KBM-7 (cell line): ENCODE measurements around the gene PHIP.
"Not testable (repeated sequence)": the region's sequence is repeated elsewhere in the genome, so short reads cannot be mapped to it uniquely, and the experiment has no call there.

Experiments used
- DNase-seq: peaks from one replicate; pipeline ENCODE4 v3.0.0-alpha.2; 2015
- in situ Hi-C: fragments of 300-500 bp; cut with MboI; formaldehyde crosslinking; loops from 2 replicates; pipeline ENCODE4 v1.14.3; 2020; ENCODE audit warnings: low sequenced_read_pairs, low pct_unique_long_range_greater_than_20kb, mixed read lengths

Gene PHIP

DNA sequence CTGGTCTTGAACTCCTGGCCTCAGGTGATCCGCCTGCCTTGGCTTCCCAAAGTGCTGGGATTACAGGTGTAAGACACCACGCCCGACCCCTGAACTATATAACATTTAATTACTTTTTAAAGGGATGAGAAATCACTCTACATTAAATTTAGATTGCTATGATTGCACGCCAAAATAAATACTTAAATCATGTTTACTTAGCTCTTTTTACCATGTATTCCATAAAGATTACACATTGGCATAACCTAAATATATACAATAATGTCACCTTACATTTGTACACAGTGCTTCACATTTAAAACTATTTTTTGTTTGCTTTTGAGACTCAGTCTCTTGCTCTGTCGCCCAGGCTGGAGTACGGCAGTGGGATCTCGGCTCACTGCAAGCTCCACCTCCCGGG lies 124.3 kb downstream of the PHIP start:
- no peak for DNase-seq
- in situ Hi-C loops, result no loop called here

GRCh38 chr6:78952362-78952761 lies 125.7 kb downstream of the PHIP start:
- no peak for DNase-seq
- in situ Hi-C loops, result no loop called here

GRCh38 chr6:78948785-78949184 lies 129.3 kb downstream of the PHIP start:
- in situ Hi-C loops, result no loop called here

DNA sequence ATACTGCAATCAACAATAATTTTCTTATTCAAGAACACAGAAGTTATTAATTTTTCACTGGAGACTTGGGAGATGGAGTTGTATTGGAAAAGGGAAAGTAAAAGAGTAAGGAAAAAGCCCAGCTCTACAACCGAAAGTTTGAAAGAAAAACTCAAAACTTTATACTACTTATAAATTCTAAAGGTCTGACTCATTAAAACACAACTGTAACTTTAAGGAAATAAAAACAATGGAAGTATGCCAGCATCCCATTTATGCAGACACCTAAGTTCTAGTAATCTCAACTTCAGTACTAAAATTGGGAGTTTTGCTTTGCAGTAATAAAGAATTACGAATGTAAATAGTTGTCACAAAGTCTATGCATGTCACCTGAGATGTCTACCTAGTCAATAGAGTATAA lies 130.1 kb downstream of the PHIP start:
- in situ Hi-C loops, result no loop called here

More at GRCh38 chr6:78948785-78949184, 129.3 kb downstream of the PHIP start:
- DNase-seq, result no peak

DNA sequence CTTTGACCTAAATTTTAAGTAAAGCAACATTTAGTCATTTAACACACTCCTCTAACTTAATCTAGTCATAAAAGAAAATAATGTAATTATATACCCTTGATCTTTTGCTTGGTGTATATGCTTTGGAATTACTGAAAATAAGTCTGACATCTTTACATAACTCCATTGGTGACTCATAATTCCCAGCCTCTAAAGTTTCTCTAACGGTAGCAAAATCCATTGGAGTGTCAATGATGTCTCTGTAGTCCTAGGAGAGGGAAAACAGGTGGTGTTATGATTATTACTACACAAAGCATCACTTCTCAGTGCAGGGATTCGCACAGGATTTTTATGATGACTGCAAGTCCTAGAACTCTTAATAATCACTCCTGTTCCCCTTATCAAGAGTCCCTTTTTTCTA lies 130.5 kb downstream of the PHIP start:
- DNase-seq, result no peak
- in situ Hi-C loops, result no loop called here

More for the DNA sequence above, 130.1 kb downstream of the PHIP start:
- no peak for DNase-seq

DNA sequence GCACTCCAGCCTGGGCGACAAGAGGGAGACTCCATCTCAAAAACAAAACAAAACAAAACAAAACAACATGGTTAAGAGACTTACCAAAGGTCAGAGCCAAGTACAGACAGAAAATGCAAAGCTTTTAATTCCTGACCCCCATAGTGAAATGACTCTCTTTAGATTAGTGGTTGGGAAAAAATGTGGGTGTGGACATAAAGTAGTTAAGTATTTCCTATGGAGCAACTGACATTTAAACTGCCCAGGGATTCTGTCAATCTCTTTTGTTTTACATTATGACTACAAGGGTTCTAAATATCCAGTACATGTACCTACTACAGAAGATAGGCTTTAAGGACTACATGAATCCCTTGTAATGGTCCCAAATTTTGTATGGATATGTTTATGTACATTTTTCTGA lies 135.6 kb downstream of the PHIP start:
- no peak for DNase-seq
- in situ Hi-C loops, result no loop called here

GRCh38 chr6:78936515-78936914 lies 141.5 kb downstream of the PHIP start:
- in situ Hi-C loops, result no loop called here
- DNase-seq, result no peak

DNA sequence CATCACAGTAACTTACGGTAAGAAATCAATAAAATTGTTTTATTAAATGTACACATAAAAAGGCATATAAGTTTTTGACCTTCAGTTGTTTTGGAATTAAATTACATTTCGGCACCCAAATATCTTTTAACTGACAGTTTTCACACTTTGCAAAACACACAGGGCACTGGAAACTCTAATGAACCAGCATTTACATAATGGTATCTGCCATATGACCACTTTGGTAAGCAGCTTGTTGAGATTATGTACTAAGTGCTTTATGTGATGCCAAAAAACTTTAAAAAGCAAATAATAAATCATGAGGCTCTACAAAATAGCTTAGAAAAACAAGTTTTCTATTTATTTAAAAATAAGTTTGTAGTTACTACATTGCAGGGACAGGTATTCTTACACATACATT lies 142.5 kb downstream of the PHIP start:
- no peak for DNase-seq
- in situ Hi-C loops, result no loop called here

- no peak for DNase-seq
- in situ Hi-C loops, result no loop called here
Observed at GRCh38 chr6:78925317-78925716, 152.7 kb downstream of the PHIP start.

- in situ Hi-C loops, DNase-seq: not testable (repeated sequence)
Observed at GRCh38 chr6:78921168-78921567, 156.9 kb downstream of the PHIP start.

GRCh38 chr6:78917788-78918187 lies 160.3 kb downstream of the PHIP start:
- in situ Hi-C loops, result no loop called here
- DNase-seq, result no peak

- in situ Hi-C loops, result no loop called here
- no peak for DNase-seq
Observed at GRCh38 chr6:78916411-78916810, 161.6 kb downstream of the PHIP start.

- DNase-seq, result no peak
- in situ Hi-C loops, result no loop called here
Observed at GRCh38 chr6:78911218-78911940, 166.7 kb downstream of the PHIP start.

- DNase-seq, result no peak
- in situ Hi-C loops, result no loop called here
Observed at GRCh38 chr6:78910591-78911171, 167.4 kb downstream of the PHIP start.

DNA sequence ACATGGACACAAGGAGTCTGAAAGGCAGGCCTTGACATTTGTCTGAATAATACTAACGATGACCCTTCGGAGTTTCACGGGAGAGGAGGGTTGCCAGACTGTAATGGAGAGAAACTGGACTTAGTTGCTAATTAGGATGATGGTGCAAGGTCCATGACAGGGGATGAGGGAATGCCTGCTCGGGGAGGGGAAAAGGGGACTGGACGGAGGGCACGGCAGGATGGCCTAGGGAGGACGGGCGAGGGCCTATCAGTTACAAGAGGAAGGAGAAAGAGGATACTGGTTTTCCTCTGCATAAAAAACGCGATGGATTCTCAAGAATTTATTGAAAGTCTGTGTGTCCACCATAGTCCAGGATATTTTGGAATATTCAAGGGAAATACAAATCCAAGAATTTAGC lies 168.0 kb downstream of the PHIP start:
- no peak for DNase-seq
- in situ Hi-C loops, result no loop called here

- in situ Hi-C loops, result no loop called here
- peak; percentile 47 for DNase-seq
Observed at GRCh38 chr6:78909391-78909790, 168.7 kb downstream of the PHIP start.

DNA sequence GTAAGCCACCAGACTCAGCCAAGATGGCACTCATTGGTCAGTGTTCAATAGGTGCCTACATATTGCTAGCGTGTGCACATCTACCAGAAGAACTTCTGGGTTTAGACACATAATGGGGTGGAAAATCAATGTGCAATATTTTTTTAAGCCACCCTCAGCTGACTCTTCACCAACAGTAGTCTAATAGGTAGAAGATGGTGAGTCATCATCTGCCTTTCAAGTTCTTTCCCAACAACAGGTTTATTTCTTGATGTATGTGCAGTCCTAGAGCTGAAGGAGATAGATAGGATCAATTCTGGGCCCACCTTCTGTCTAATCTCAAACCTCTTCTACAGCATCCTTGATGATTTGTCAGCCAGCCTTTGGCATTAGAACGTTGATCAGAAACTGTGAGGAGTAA lies 169.4 kb downstream of the PHIP start:
- in situ Hi-C loops, result no loop called here
- no peak for DNase-seq

DNA sequence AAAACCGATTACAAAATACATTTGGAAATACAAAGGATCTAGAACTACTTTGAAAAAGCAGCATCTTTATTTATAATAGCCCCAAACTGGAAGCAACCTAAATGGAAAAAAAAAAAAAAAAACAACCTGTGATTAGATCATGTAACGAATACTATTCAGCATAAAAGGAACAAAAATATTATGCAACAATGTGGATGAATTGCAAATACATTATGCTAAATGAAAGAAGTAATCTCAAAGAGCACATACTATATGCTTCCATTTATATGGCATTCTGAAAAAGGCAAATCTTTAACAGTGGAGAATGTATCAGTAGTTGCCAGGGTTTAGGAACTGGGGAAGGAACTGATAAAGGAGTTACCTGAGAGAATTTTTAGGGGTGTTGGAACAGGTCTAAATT lies 181.8 kb downstream of the PHIP start:
- DNase-seq, result no peak
- in situ Hi-C loops, result no loop called here

DNA sequence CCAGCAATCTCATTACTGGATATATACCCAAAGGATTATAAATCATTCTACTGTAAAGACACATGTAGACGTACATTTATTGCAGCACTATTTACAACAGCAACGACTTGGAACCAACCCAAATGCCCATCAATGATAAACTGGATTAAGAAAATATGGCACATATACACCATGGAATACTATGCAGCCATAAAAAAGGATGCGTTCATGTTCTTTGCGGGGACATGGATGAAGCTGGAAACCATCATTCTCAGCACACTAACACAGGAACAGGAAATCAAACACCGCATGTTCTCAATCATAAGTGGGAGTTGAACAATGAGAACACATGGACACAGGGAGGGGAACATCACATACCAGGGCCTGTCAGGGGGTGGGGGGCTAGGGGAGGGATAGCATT lies 188.2 kb downstream of the PHIP start:
- in situ Hi-C loops, result not testable (repeated sequence)

More for the DNA sequence above, 188.2 kb downstream of the PHIP start:
- DNase-seq, result not testable (repeated sequence)
